GM19468 (cell line): Measurements from ENCODE around the gene DSN1.

Experiments used
- ATAC-seq: cut with Tn5 transposase; IDR thresholded peaks from one replicate; pipeline ENCODE4 v1.9.1; 2021; ENCODE audit warnings: mild to moderate bottlenecking, moderate library complexity, moderate number of reproducible peaks; ENCODE audit not compliant: unreplicated experiment; ENCODE audit errors: extremely low read depth

DSN1 gene

GRCh38 chr20:36796875-36797274 is 23.3 kb upstream of the DSN1 start:
- ATAC-seq: no peak

GRCh38 chr20:36796117-36796516 is 22.6 kb upstream of the DSN1 start:
- ATAC-seq: no peak

GRCh38 chr20:36795691-36796090 is 22.1 kb upstream of the DSN1 start:
- no peak for ATAC-seq

GRCh38 chr20:36794116-36794474 is 20.5 kb upstream of the DSN1 start:
- no peak for ATAC-seq

GRCh38 chr20:36793294-36794115 is 19.9 kb upstream of the DSN1 start:
- ATAC-seq: no peak

- ATAC-seq: no peak
Measured at GRCh38 chr20:36792422-36792821, 18.9 kb upstream of the DSN1 start.

GRCh38 chr20:36791862-36792261 is 18.3 kb upstream of the DSN1 start:
- ATAC-seq: no peak

- ATAC-seq: no peak
Measured at GRCh38 chr20:36786663-36787062, 13.1 kb upstream of the DSN1 start.

GRCh38 chr20:36786246-36786645 is 12.7 kb upstream of the DSN1 start:
- no peak for ATAC-seq

GRCh38 chr20:36785308-36785707 is 11.7 kb upstream of the DSN1 start:
- ATAC-seq: no peak

GRCh38 chr20:36784900-36785299 is 11.3 kb upstream of the DSN1 start:
- no peak for ATAC-seq

GRCh38 chr20:36784116-36784515 is 10.6 kb upstream of the DSN1 start:
- ATAC-seq: no peak

- no peak for ATAC-seq
Measured at GRCh38 chr20:36779656-36780025, 6.1 kb upstream of the DSN1 start.

GRCh38 chr20:36778831-36779655 is 5.5 kb upstream of the DSN1 start:
- ATAC-seq: no peak

- no peak for ATAC-seq
Measured at GRCh38 chr20:36777576-36777975, 4.0 kb upstream of the DSN1 start.

- ATAC-seq: no peak
Measured at GRCh38 chr20:36777167-36777566, 3.6 kb upstream of the DSN1 start.

- ATAC-seq: no peak
Measured at GRCh38 chr20:36775826-36776225, 2.3 kb upstream of the DSN1 start.

- ATAC-seq: no peak
Measured at GRCh38 chr20:36775196-36775595, 1.6 kb upstream of the DSN1 start.

- no peak for ATAC-seq
Measured at GRCh38 chr20:36773107-36773596, 411 bp downstream of the DSN1 start.

GRCh38 chr20:36770680-36771079 is 2.9 kb downstream of the DSN1 start:
- no peak for ATAC-seq

GRCh38 chr20:36768768-36769430 is 4.7 kb downstream of the DSN1 start:
- ATAC-seq: no peak
